ENCODE data around the gene B4GALT2. TPM values are rescaled to one million over a fixed set of nuclear protein-coding genes. Genes with fewer than 3 reads are reported as not detected.

Gene B4GALT2
- total RNA-seq, 1 experiment from 2014 or later: 70.9 TPM

- Histone ChIP-seq H4K5ac (ENCODE audit: insufficient read length, low read depth, low read length) (no peak overlapping the region), H3K23ac (ENCODE audit: insufficient read length, low read depth, low read length) (no peak overlapping the region), H2BK20ac (ENCODE audit: low read depth, low read length, poor library complexity, severe bottlenecking) (no peak overlapping the region)
These were observed 17.3 kb upstream of the B4GALT2 start for GRCh38 chr1:43961692-43962091.

More at GRCh38 chr1:43961692-43962091, 17.3 kb upstream of the B4GALT2 start:
- Histone ChIP-seq H3K79me2 (ENCODE audit: insufficient read depth, low read length) (no peaks in the 10 kb centered on the region), H3K23me2 (ENCODE audit: insufficient read length, low read depth, low read length, poor library complexity, severe bottlenecking) (no peaks in the 10 kb centered on the region), H2BK15ac (ENCODE audit: low read depth, low read length) (no peak overlapping the region), H3K9ac (ENCODE audit: extremely low read depth, insufficient read length, low read length) (no peak overlapping the region), H2BK120ac (ENCODE audit: low read depth, low read length, poor library complexity, severe bottlenecking) (no peak overlapping the region), H2AK5ac (ENCODE audit: insufficient read length, low read length) (no peak overlapping the region), H3K4ac (ENCODE audit: low read depth, low read length) (no peak overlapping the region), H3K18ac (ENCODE audit: insufficient read length, low read depth, low read length) (no peak overlapping the region), H2AFZ (ENCODE audit: low read length) (no peak overlapping the region), H3K27ac (ENCODE audit: insufficient read length, low read depth, low read length) (no peak overlapping the region), H3K56ac (ENCODE audit: insufficient read length, low read depth, low read length) (no peak overlapping the region), H3K14ac (ENCODE audit: insufficient read depth, low read length) (no peak overlapping the region), H4K20me1 (ENCODE audit: control insufficient read depth, insufficient read depth, insufficient read length) (no peaks in the 10 kb centered on the region), H2BK5ac (ENCODE audit: insufficient read length, low read length) (no peak overlapping the region), H4K8ac (replicated peaks; ENCODE audit: insufficient read length, low read depth, low read length) (no peak overlapping the region), H2BK12ac (ENCODE audit: insufficient read length, low read depth, low read length) (no peak overlapping the region), H4K91ac (ENCODE audit: insufficient read length, low read depth, low read length) (no peak overlapping the region), H3K79me1 (ENCODE audit: insufficient read depth, low read depth, low read length, poor library complexity, severe bottlenecking) (no peaks in the 10 kb centered on the region), H3K4me1 (ENCODE audit: insufficient read depth, low read length) (no peaks in the 10 kb centered on the region), H3K27me3 (ENCODE audit: insufficient read depth, low read length) (no peaks in the 10 kb centered on the region), H3K4me2 (ENCODE audit: insufficient read depth, insufficient read length, low read length) (no peak overlapping the region), H3T11ph (ENCODE audit: low read length) (no peak overlapping the region), H3K9me3 (ENCODE audit: control insufficient read depth, low read depth, low read length) (no peaks in the 10 kb centered on the region)
- no peaks in the 10 kb centered on the region for H3K4me1 Mint-ChIP-seq
- H3K27me3 Mint-ChIP-seq (ENCODE audit: low read depth): no peaks in the 10 kb centered on the region
- DNase-seq: no peak
- no peak overlapping the region for H3K4me3 Mint-ChIP-seq
- H3K9me3 Mint-ChIP-seq: no peaks in the 10 kb centered on the region
- peaks cover 1 to 22% (median 16%) of the 10 kb centered on the region in 3 experiments; a peak in 5 of 7 replicates for H3K36me3 Mint-ChIP-seq (ENCODE audit: insufficient read depth in 1 of 3, low read depth in 3 of 3)
- TF ChIP-seq, protein P1, sequence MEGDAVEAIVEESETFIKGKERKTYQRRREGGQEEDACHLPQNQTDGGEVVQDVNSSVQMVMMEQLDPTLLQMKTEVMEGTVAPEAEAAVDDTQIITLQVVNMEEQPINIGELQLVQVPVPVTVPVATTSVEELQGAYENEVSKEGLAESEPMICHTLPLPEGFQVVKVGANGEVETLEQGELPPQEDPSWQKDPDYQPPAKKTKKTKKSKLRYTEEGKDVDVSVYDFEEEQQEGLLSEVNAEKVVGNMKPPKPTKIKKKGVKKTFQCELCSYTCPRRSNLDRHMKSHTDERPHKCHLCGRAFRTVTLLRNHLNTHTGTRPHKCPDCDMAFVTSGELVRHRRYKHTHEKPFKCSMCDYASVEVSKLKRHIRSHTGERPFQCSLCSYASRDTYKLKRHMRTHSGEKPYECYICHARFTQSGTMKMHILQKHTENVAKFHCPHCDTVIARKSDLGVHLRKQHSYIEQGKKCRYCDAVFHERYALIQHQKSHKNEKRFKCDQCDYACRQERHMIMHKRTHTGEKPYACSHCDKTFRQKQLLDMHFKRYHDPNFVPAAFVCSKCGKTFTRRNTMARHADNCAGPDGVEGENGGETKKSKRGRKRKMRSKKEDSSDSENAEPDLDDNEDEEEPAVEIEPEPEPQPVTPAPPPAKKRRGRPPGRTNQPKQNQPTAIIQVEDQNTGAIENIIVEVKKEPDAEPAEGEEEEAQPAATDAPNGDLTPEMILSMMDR (conservative IDR thresholded peaks at IDR 0.05): no peak
- WGBS (ENCODE audit: extremely low coverage, insufficient read length, low lambda C conversion rate): no CpG with 5 or more reads among the region's 3 CpGs
- no peak overlapping the region; a peak in 1 of 7 replicates for H3K27ac Mint-ChIP-seq
